Measurements from ENCODE around the gene NLGN4X.

The NLGN4X gene

GRCh38 chrX:6228720-6229119 lies at the start of gene NLGN4X:
TSS of gene NLGN4X (minus strand) at chrX:6228867. CDS start at chrX:6151466, 77,401 bp downstream.
- DNase-seq (ENCODE audit: low spot score) = no peak

DNA sequence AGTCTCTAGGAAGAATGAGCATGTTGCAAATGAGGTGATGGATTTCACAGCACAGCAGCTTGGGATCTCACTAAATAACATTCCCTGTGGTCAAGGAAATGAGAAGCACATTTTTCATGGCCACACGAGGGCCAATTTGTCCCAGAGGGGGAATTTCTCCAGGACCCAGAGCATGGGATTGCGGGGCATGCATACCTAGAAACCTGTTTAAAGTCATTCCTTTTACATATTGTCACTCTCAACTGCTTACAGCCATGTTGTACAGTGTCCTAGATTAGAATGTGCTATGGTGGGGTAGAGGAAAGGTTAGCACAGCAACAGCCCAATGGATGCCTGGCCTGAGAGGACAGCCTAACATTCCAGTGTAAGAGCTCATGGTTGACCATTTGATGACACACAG lies 37.4 kb upstream of the NLGN4X start:
- no peak for DNase-seq (ENCODE audit: low spot score)

DNA sequence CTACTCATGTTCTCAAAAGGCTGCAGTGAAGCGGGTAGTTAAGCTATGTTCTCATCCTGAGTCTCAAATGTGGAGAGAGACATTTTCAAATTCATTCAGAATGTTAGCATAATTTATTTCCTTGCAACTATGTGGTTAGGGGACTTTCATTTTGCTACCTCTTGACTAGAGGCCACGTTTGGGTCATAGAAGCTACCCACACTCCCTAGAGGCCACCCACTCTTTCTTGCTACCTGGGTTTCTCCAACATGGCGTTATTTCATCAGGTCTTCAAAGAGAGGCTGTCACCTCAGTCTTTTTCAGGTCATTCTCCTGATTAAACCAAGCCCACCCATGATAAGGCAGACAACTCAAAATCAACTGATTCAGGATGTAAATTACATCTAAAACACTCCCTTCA lies 34.3 kb upstream of the NLGN4X start:
- no peak for DNase-seq (ENCODE audit: low spot score)

- no peak for DNase-seq (ENCODE audit: low spot score)
These were observed 28.4 kb upstream of the NLGN4X start for GRCh38 chrX:6257025-6257424.

DNA sequence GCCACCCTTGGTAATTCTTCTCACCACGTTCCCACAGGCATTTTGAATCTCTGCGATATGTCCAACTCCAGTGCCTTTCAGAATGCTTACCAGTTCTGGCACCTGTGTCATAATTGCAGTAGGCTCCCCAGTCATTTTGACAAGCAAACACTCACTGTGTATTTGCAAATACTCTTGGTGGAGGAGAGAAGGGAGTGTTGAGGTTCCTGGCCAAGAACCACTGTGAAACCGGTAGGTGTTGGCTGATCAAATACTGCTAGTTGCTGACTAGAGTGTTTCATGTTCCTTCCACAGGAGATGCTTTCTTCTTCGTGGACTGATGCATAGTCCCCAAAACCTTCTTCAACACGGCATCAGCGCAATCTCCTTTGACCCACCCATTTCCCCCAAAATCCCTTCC lies 16.0 kb upstream of the NLGN4X start:
- DNase-seq (ENCODE audit: low spot score) = no peak

GRCh38 chrX:6238576-6238975 lies 9.9 kb upstream of the NLGN4X start:
- no peak for DNase-seq (ENCODE audit: low spot score)

- DNase-seq (ENCODE audit: low spot score) = no peak
These were observed 732 bp downstream of the NLGN4X start for GRCh38 chrX:6227935-6228334.

- DNase-seq (ENCODE audit: low spot score) = no peak
These were observed 1.2 kb downstream of the NLGN4X start for GRCh38 chrX:6227453-6227835.

GRCh38 chrX:6226596-6227452 lies 1.8 kb downstream of the NLGN4X start:
- no peak for DNase-seq (ENCODE audit: low spot score)

DNA sequence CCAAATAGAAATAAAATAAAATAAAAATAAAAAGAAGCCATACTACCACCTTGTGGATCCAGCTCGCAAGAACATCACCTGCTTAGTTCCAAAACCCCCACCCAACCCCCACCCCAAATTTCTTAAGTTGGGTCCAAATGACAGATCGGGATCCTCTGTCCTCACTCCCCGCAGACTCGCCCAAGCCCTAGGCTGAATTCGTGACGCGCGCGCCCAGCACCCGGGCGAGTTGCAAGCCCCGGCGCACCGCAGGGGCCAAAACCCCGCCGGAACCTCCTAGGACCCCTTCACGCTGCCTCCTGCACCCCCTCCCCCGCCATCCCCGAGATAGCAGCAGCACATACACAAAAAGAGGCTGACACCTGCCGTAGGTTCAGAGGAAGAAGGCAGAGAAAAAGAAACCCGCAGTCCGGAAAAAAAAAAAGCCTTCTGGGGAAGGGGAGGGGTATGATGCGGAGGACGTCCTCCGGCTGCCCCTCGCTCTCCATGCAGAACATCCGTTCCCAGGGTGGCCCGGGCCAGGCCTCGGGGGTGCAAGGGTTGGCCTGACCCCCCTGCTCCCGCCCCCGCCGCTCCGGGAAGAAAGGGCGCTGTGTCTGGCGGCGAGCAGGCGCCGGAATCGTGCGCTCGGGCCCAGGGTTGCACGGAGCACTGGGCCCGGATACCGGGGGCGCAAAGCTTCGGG lies 2.6 kb downstream of the NLGN4X start:
- DNase-seq (ENCODE audit: low spot score) = no peak

- DNase-seq (ENCODE audit: low spot score) = no peak
These were observed 3.3 kb downstream of the NLGN4X start for GRCh38 chrX:6225288-6225910.

DNA sequence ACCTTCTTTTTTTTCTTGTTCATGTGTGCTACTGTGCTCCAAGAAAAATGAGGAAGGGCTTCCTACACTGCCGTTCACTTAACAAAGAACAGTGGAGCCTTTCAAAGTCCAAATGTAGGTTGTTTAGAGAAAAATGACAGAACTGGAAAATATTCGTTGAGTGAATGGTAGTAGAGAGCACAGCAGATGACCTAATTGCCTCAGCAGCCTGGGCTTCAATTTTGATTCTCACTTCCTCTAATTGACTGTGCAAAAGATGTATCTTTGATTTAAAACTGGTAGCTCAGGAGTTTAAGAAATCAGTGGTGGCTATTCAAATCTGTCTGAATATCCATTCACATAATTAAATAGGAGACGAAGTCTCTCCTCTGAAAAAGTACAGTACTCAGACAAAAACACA lies 5.2 kb downstream of the NLGN4X start:
- DNase-seq (ENCODE audit: low spot score) = no peak

- DNase-seq (ENCODE audit: low spot score) = no peak
These were observed 18.4 kb downstream of the NLGN4X start for GRCh38 chrX:6210230-6210629.

DNA sequence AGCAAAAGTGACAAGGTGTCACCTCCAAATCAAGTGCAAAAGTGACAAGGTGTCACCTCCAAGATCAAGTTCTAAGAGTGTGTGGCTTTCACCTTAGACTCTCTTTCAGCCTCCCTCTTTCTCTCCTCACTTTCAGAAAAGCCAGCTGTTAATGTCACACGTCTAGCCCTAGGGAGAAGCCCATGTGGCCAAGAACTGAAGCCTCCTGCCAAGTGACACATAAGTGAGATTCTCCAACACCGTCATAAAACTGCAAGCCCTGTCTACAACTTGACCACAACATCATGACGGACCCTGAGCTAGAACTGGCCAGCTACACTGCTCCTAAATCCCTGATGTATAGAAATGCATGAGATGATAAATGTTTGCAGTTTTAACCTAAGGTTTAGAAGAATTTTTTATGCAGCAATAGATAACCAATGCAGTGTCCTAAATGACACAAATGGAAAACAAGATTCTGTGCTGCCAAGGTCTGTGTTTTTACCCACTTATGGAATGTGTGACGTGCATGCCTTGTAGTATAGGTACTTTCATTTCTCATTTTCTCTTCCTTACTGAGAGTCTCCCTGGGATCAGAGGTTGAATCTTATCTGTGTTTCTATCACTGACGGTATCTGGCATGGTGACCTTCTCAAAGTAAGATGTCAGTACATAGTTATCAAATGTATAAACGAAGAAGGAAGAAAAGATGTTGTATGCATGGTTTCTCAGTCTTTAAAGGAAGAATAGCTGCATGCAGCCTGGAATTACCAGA lies 25.0 kb downstream of the NLGN4X start:
- DNase-seq (ENCODE audit: low spot score) = no peak

DNA sequence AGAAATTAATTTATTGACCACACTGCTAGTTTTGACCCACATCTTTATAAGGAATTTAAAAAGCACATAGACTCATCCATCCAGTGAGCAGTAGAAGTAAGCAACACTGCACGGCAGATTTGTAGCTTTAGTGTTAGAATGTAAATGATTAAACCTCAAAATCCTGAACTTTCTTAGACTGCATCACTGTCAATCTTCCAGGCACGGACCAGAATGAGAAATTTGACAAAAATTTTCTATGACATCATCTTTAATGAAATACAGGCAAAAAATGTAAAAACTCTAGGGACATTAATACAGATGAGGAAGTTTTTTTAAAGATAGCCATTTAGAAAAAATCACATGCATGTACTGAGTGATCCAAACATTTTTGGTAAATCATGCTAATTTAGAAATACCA lies 29.2 kb downstream of the NLGN4X start:
- no peak for DNase-seq (ENCODE audit: low spot score)

DNA sequence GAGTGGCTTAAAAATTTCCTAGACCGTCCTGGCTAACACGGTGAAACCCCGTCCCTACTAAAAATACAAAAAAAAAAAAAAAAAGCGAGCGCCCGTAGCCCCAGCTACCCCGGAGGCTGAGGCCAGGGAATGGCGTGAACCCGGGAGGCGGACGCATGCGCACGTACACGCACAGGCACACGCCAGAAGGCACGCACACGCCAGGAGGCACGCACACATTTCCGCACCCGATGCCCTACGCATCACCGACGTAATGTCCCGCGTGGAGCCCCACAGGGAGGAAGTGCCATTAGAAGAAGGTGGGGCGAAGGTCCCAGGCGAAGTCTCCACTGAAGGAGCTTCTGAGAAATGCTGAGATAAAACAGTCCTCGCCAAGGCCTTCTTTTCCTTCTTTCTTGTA lies 41.4 kb downstream of the NLGN4X start:
- DNase-seq (ENCODE audit: low spot score) = no peak

DNA sequence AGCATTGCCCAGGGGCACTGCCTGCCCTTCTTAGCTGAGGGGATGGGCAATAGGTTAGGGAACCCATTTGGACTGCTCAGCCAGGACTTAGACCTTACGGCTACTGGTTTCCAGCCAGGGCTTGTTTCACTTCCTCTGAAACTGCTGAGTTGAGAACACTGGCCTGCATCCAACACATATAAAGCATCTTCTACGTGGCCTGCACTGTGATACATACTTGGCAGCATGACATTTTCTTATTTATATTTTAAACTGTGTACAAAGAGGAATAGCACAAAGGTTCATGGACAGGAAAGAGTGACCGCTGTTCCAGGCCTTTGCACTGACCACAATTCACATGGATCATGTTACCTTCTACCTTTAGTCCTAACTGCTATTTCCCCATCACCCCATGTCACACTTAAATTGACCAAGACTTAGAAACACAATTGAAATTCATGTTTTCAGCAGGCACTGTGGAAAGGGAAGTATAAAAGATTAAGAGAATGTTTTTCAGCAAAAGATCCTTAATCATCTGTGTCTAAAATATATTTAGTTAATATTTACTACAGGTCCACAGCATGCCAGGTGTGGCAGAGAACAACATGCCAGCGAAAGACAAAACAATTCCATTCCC lies 43.7 kb downstream of the NLGN4X start:
- no peak for DNase-seq (ENCODE audit: low spot score)

GRCh38 chrX:6175914-6176313 lies 52.8 kb downstream of the NLGN4X start:
- no peak for DNase-seq (ENCODE audit: low spot score)

DNA sequence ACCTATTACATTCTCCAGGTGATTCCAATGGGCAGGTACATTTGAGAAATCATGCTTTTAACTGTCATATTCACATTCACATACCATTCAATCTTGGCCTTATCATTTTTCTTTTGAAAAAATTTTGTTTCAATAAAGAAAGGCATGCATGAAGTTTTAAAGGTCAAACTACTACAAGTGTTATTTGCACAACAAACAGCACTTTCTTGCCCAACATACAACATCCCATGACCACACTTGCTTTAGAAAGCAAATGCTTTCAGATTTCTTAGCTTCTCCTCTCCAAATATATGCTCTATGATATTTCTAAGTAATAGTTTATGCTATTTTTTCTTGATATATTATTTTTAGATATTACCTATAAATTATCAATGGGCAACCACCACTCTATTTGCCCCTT lies 58.2 kb downstream of the NLGN4X start:
- DNase-seq (ENCODE audit: low spot score) = no peak

- DNase-seq (ENCODE audit: low spot score) = no peak
These were observed 59.3 kb downstream of the NLGN4X start for GRCh38 chrX:6169407-6169806.

- DNase-seq (ENCODE audit: low spot score) = no peak
These were observed 64.9 kb downstream of the NLGN4X start for GRCh38 chrX:6163721-6164120.

DNA sequence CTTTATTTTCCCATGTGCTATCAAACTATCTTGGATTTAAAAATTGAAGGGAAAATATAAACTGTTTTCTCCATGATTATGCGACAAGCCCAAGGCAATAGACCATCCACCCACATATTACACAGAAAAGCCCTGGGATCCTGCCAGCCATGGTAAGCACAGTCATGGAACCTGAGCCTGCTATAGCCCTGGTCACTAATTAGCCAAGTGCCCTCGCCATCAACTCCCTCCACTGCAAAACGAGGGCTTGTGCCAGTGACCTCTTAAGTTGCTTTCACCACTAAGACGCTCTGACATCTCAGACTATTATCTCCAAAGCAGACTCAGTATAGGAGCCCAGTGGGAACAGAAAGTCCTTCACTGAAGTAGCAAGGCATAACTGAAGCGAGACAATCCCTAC lies 69.2 kb downstream of the NLGN4X start:
- no peak for DNase-seq (ENCODE audit: low spot score)
